Heart right ventricle (tissue), 16 donors: Measurements from ENCODE around the gene PDZD2. TPM values are rescaled to one million over a fixed set of nuclear protein-coding genes. Genes with fewer than 3 reads are reported as not detected.
A peak's percentile ranks its signal among the peaks of the same experiment; 100 is the strongest.
"Not testable (repeated sequence)": the region's sequence is repeated elsewhere in the genome, so short reads cannot be mapped to it uniquely, and the experiment has no call there.

Source experiments
- ATAC-seq, 8 donors: fragments of 200-7000 bp; cut with Tn5 transposase; one replicate each; pipeline ENCODE4 v1.9.1; 2020; ENCODE audit warnings: mild to moderate bottlenecking in 8 of 8, moderate library complexity in 8 of 8, moderate number of reproducible peaks in 1 of 8
- DNase-seq, 2 donors: peaks; one replicate each; pipeline ENCODE4 v3.0.0-alpha.2; 2020
- H3K27ac ChIP-seq, 10 donors: fragments of 200-600 bp; sonication (generic) in 2 of 10; one replicate each; pipeline versions ENCODE4 v1.5.0 to v1.8.0; 2020 to 2022; ENCODE audit warnings: mild to moderate bottlenecking in 3 of 10
- H3K27me3 ChIP-seq, 7 donors: fragments of 200-600 bp; one replicate each; pipeline ENCODE4 v1.8.0; 2021 to 2022; ENCODE audit warnings: mild to moderate bottlenecking in 2 of 7
- H3K36me3 ChIP-seq, 9 donors: fragments of 200-600 bp; sonication (generic) in 1 of 9; one replicate each; pipeline versions ENCODE4 v1.5.0 to v1.8.0; 2020 to 2022; ENCODE audit warnings: mild to moderate bottlenecking in 2 of 9
- H3K4me1 ChIP-seq, 9 donors: fragments of 200-600 bp; sonication (generic) in 1 of 9; one replicate each; pipeline versions ENCODE4 v1.5.0 to v1.8.0; 2020 to 2022; ENCODE audit warnings: mild to moderate bottlenecking in 4 of 9
- H3K4me3 ChIP-seq, 10 donors: fragments of 200-600 bp; sonication (generic) in 2 of 10; one replicate each; pipeline versions ENCODE4 v1.5.0 to v1.8.0; 2020 to 2022; ENCODE audit warnings: mild to moderate bottlenecking in 7 of 10, moderate library complexity in 2 of 10
- H3K9me3 ChIP-seq, 11 donors: fragments of 200-600 bp in 10 of 11; sonication (generic) in 2 of 11; one replicate each; pipeline versions ENCODE4 v1.5.0 to v1.8.0; 2013 to 2022; ENCODE audit warnings: mild to moderate bottlenecking in 2 of 11, control low read depth in 1 of 11, moderate library complexity in 1 of 11
- WGBS, 2 donors: extraction: QIAGEN DNeasy Blood & Tissue Kit; methylation state at CpG; one replicate each; pipeline ENCODE4 v1.1.7; 2013; ENCODE audit warnings: inconsistent platforms in 1 of 2; 5-methylcytosine and 5-hydroxymethylcytosine counted together
- intact Hi-C, 10 donors: fragments of 100-400 bp; cut with DNase I; formaldehyde crosslinking; loops; one replicate each; pipeline versions ENCODE4 v1.11.1 to v1.14.2; 2022
- polyA plus RNA-seq, 2 donors: library from polyadenylated mRNA; stranded (reverse); fragments of 200-250 nt; gene quantifications; one replicate each; pipeline ENCODE4 v1.2.3, GENCODE V29; 2013
- total RNA-seq, 10 donors: library from RNA; stranded (reverse); fragmentation: NEBNext Ultra II Directional in 3 of 10; extraction: Animal tissue kit (Norgen Biotek cat#: 25700) in 3 of 10; gene quantifications; one replicate each; pipeline versions ENCODE4 v1.2.1 to v1.2.4, GENCODE V29; 2021 to 2023
- TF ChIP-seq, protein P1 (sequence below), 9 donors: fragments of 200-600 bp; sonication (generic) in 2 of 9; IDR thresholded peaks; one replicate each; pipeline versions ENCODE4 v1.5.0 to v1.8.0; 2021 to 2022; ENCODE audit warnings: antibody characterized with exemption in 9 of 9, mild to moderate bottlenecking in 5 of 9, moderate library complexity in 1 of 9
- donor health status: Arrhythmogenic right ventricular cardiomyopathy.
- donor health status: ischemic (EF 13 %, LVEDD 7.1; RV severe dilation, severe dysfunction).
- donor health status: healthy with polysubstance abuse.
- donor health status: DM: no; HTN: yes; CAD: no.
- donor health status: DM: no; HTN: no; CAD: no.
- donor health status: ischemic (EF 25% LVEDD 6.9; RV normal size, moderate dysfunction).
- donor health status: ischemic (EF 25% LVEDD 5.7; RV mildly dilated, moderate dysfunction).
- donor health status: healthy.
- donor health status: DM: yes; HTN: yes; CAD: no.
- donor health status: Ischemic cardiomyopathy.
- donor health status: ischemic (EF 35%, LVEDD 5.7; RV mildly dilated, moderate dysfunction).
- donor health status: nonischemic (EF 11% LVEDD 7.7; RV severe dilation, severe dysfunction).
- donor health status: DM: yes; HTN: yes; CAD: no.
- donor health status: PGD.
- donor health status: ischemic (EF 29% LVEDD 5.4; RV normal size, mild dysfunction).
- donor health status: nonischemic (EF 23%, LVEDD 6.1; RV moderate dilation, normal function).

Gene PDZD2
- total and polyA plus RNA-seq, 12 donors = 9.0 to 117 (median 82.5) TPM

GRCh38 chr5:32071351-32071944 lies 432.5 kb downstream of the PDZD2 start:
- DNase-seq (no peak), ATAC-seq (peak in 4 of 8 donors; percentile 29 to 41 (median 40))
- peaks cover 0 to 94% (median 10%) of the 10 kb centered on the region in 9 donors for H3K36me3 ChIP-seq
- WGBS, 2 donors = 82 to 84% methylated on average over 7 of the region's 7 CpGs
- intact Hi-C loops = loop anchor here in 7 of 10 donors (5.0 to 10.0 kb wide), 4 partner anchors 137 to 244 kb away; no protein-coding TSS in a partner anchor
- no peaks in the 10 kb centered on the region for H3K27me3 ChIP-seq
- no peaks in the 10 kb centered on the region for H3K9me3 ChIP-seq
- H3K4me3 ChIP-seq = no peak overlapping the region
- H3K27ac ChIP-seq = peak overlapping the region in 1 of 10 donors; percentile 29
- TF ChIP-seq, protein P1, sequence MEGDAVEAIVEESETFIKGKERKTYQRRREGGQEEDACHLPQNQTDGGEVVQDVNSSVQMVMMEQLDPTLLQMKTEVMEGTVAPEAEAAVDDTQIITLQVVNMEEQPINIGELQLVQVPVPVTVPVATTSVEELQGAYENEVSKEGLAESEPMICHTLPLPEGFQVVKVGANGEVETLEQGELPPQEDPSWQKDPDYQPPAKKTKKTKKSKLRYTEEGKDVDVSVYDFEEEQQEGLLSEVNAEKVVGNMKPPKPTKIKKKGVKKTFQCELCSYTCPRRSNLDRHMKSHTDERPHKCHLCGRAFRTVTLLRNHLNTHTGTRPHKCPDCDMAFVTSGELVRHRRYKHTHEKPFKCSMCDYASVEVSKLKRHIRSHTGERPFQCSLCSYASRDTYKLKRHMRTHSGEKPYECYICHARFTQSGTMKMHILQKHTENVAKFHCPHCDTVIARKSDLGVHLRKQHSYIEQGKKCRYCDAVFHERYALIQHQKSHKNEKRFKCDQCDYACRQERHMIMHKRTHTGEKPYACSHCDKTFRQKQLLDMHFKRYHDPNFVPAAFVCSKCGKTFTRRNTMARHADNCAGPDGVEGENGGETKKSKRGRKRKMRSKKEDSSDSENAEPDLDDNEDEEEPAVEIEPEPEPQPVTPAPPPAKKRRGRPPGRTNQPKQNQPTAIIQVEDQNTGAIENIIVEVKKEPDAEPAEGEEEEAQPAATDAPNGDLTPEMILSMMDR (IDR thresholded peaks at IDR 0.05) = no peak
- peaks cover 0 to 19% (median 3%) of the 10 kb centered on the region in 9 donors for H3K4me1 ChIP-seq

- Histone ChIP-seq H3K4me1 (peaks cover 0 to 25% (median 3%) of the 10 kb centered on the region in 9 donors), H3K4me3 (no peak overlapping the region), H3K9me3 (no peaks in the 10 kb centered on the region), H3K36me3 (peaks cover 0 to 88% (median 10%) of the 10 kb centered on the region in 9 donors), H3K27ac (peak overlapping the region in 1 of 10 donors; percentile 29), H3K27me3 (no peaks in the 10 kb centered on the region)
- no peak for DNase-seq
- peak in 1 of 8 donors; percentile 5 for ATAC-seq
- intact Hi-C loops = loop anchor here in 7 of 10 donors (5.0 to 10.0 kb wide), 4 partner anchors 137 to 245 kb away; no protein-coding TSS in a partner anchor
- 77 to 84% methylated on average over 14 of the region's 14 CpGs for WGBS, 2 donors
- TF ChIP-seq, protein P1 (IDR thresholded peaks at IDR 0.05) = no peak
Observed at GRCh38 chr5:32072054-32072453, 433.1 kb downstream of the PDZD2 start.

DNA sequence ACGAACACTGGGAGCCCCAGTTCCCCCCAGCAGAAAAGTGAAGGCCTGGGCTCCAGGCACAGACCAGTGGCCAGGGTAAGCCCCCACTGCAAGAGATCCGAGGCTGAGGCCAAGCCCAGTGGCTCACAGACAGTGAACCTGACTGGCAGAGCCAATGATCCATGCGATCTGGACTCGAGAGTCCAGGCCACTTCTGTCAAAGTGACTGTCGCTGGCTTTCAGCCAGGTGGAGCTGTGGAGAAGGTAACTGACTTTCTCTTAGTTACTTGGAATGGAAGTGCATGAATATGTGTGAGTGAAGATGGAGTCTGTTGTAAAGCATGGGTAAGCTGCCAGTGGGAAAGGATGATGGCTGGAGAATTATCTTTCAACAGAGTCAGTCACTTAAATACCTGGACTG lies 435.5 kb downstream of the PDZD2 start:
- no peak overlapping the region for H3K27ac ChIP-seq
- 44 to 50% methylated on average over 5 of the region's 5 CpGs for WGBS, 2 donors
- H3K9me3 ChIP-seq = no peaks in the 10 kb centered on the region
- TF ChIP-seq, protein P1 (IDR thresholded peaks at IDR 0.05) = no peak
- DNase-seq (peak in 1 of 2 donors; percentile 37), ATAC-seq (peak in 2 of 8 donors; percentile 46 to 52)
- peaks cover 0 to 87% (median 7%) of the 10 kb centered on the region in 9 donors for H3K36me3 ChIP-seq
- peaks cover 0 to 27% (median 6%) of the 10 kb centered on the region in 9 donors for H3K4me1 ChIP-seq
- intact Hi-C loops = loop anchor here in 7 of 10 donors (5.0 to 10.0 kb wide), 4 partner anchors 140 to 247 kb away; no protein-coding TSS in a partner anchor
- H3K27me3 ChIP-seq = no peaks in the 10 kb centered on the region
- no peak overlapping the region for H3K4me3 ChIP-seq

DNA sequence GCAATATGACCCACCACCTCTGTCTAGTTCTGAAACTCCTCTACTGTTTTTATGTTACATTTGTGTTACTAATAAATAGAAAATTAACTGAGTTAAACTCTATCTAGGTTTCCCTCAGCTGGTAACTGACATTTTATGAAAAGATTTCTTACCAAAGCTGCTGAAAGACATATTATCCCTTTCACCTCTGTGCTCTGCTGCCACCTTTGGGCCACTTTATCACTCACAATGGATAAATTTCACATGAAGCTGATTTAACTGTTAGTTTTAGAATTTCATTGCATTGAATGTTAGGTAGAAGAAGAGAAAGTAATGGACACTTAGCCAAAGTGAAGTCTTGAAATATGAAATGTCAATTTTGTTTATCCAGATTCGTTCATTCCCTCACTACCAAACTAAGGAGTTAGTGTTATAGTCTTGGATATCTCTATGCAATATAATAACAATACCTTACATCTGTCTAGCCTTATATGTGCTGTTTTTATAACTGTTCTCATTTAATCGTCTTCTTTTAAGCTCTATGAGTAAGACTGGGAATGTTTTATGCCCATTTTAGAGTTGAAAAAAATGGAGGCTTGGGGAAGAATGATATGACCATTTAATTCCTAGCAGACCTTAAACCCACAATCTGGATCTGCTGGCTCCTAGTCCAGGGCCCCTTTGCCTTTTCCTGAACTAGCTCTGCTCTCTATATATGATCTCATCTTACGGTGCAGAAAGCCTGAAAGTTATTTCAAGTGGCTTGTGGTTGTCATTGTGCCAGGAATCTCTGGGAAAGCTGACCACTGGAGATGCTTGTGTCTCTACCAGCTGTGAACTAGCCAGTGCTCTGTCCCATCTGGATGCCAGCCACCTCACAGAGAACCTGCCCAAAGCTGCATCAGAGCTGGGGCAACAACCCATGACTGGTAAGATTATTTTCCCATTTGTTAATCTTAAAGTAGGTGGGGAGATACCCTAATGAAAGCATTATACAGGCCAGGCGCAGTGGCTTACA lies 438.1 kb downstream of the PDZD2 start:
- Histone ChIP-seq H3K27ac (peak overlapping the region in 7 of 10 donors; percentile 5 to 70 (median 49)), H3K4me3 (no peak overlapping the region), H3K27me3 (no peaks in the 10 kb centered on the region), H3K36me3 (peaks cover 0 to 88% (median 4%) of the 10 kb centered on the region in 9 donors), H3K4me1 (peaks cover 0 to 15% (median 3%) of the 10 kb centered on the region in 9 donors), H3K9me3 (no peaks in the 10 kb centered on the region)
- 28 to 39% methylated on average over 4 of the region's 4 CpGs for WGBS, 2 donors
- DNase-seq (peak; percentile 40 to 72), ATAC-seq (peak; percentile 55 to 92 (median 83))
- intact Hi-C loops = loop anchor here in 8 of 10 donors (1.0 to 10.0 kb wide), 8 partner anchors 50 to 500 kb away; no protein-coding TSS in a partner anchor
- TF ChIP-seq, protein P1 (IDR thresholded peaks at IDR 0.05) = peak; percentile 48 to 91 (median 79)

DNA sequence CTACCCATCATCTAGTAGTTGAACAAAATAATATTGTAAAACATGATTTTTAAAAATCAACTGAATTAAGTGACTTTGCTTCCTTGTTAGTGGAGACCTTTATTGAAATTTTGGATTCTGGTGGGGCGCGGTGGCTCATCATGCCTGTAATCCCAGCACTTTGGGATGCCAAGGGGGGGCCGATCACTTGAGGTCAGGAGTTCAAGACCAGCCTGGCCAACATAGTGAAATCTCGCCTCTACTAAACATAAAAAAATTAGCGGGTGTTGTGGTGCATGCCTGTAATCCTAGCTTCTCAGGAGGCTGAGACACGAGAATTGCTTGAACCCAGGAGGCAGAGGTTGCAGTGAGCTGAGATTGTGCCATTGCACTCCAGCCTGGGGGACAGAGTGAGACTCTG lies 439.9 kb downstream of the PDZD2 start:
- WGBS, 2 donors = 92 to 94% methylated on average over 6 of the region's 6 CpGs

GRCh38 chr5:32080565-32080964 lies 441.6 kb downstream of the PDZD2 start:
- Histone ChIP-seq H3K4me1 (peaks cover 0 to 19% (median 5%) of the 10 kb centered on the region in 9 donors), H3K36me3 (peaks cover 0 to 75% (median 0%) of the 10 kb centered on the region in 9 donors)
- 96 to 97% methylated on average over 1 of the region's 1 CpG for WGBS, 2 donors
- intact Hi-C loops = loop anchor here in 3 of 10 donors (5.0 to 10.0 kb wide), 4 partner anchors 248 to 516 kb away; no protein-coding TSS in a partner anchor
- not testable (repeated sequence) for ATAC-seq, DNase-seq, H3K9me3 ChIP-seq, H3K4me3 ChIP-seq, H3K27ac ChIP-seq, H3K27me3 ChIP-seq

More for the DNA sequence above, 439.9 kb downstream of the PDZD2 start:
- not testable (repeated sequence) for DNase-seq, ATAC-seq, H3K9me3 ChIP-seq, H3K27ac ChIP-seq, H3K4me3 ChIP-seq, H3K27me3 ChIP-seq
- H3K4me1 ChIP-seq = peaks cover 0 to 14% (median 3%) of the 10 kb centered on the region in 9 donors
- intact Hi-C loops = loop anchor here in 6 of 10 donors (5.0 to 10.0 kb wide), 6 partner anchors 52 to 502 kb away; no protein-coding TSS in a partner anchor
- H3K36me3 ChIP-seq = peaks cover 0 to 86% (median 2%) of the 10 kb centered on the region in 9 donors
